ENCODE results near the gene ABCG4. TPM values are rescaled to one million over a fixed set of nuclear protein-coding genes. Genes with fewer than 3 reads are reported as not detected.

Gene ABCG4
- total and polyA plus RNA-seq, 11 donors = 0.25 to 2.1 (median 0.98) TPM

- no peaks in the 10 kb centered on the region for H3K27me3 ChIP-seq
- peaks cover 0 to 58% (median 14%) of the 10 kb centered on the region in 12 donors for H3K4me1 ChIP-seq
- TF ChIP-seq POLR2A (IDR thresholded peaks at IDR 0.05) (no peak), CTCF (IDR thresholded peaks at IDR 0.05) (no peak)
- H3K4me3 ChIP-seq = no peak overlapping the region
- H3K27ac ChIP-seq = no peak overlapping the region
- no peak for DNase-seq
- intact Hi-C loops (cut with DNase I) = loop anchor here in 1 of 10 donors (10.0 kb wide), 1 partner anchor 202 kb away; the partner anchor contains the start of gene MCAM
- no peaks in the 10 kb centered on the region for H3K9me3 ChIP-seq
- 88 to 94% (median 92%) methylated on average over 11 to 12 of the region's 12 CpGs for WGBS, 4 donors
- H3K36me3 ChIP-seq = peaks cover 0 to 72% (median 59%) of the 10 kb centered on the region in 9 donors
- no peak for ATAC-seq
Measured at GRCh38 chr11:119112314-119113020, 36.4 kb upstream of the ABCG4 start.

GRCh38 chr11:119113716-119114115 is 35.1 kb upstream of the ABCG4 start:
- peaks cover 0 to 80% (median 59%) of the 10 kb centered on the region in 9 donors for H3K36me3 ChIP-seq

GRCh38 chr11:119114351-119114750 is 34.5 kb upstream of the ABCG4 start:
- DNase-seq = no peak
- Histone ChIP-seq H3K4me1 (peaks cover 0 to 43% (median 2%) of the 10 kb centered on the region in 12 donors), H3K27me3 (no peaks in the 10 kb centered on the region), H3K27ac (peak overlapping the region in 2 of 12 donors; percentile 9 to 91), H3K4me3 (no peak overlapping the region), H3K36me3 (peaks cover 0 to 80% (median 59%) of the 10 kb centered on the region in 9 donors), H3K9me3 (no peaks in the 10 kb centered on the region)
- TF ChIP-seq CTCF (IDR thresholded peaks at IDR 0.05) (no peak), POLR2A (IDR thresholded peaks at IDR 0.05) (no peak)
- no peak for ATAC-seq
- intact Hi-C loops (cut with DNase I) = loop anchor here in 1 of 10 donors (10.0 kb wide), 1 partner anchor 200 kb away; the partner anchor contains the start of gene MCAM
- WGBS, 4 donors = 78 to 84% (median 82%) methylated on average over 5 of the region's 5 CpGs

More at GRCh38 chr11:119113716-119114115, 35.1 kb upstream of the ABCG4 start:
- H3K9me3 ChIP-seq = no peaks in the 10 kb centered on the region
- H3K27me3 ChIP-seq = no peaks in the 10 kb centered on the region
- peaks cover 0 to 50% (median 7%) of the 10 kb centered on the region in 12 donors for H3K4me1 ChIP-seq
- TF ChIP-seq CTCF (IDR thresholded peaks at IDR 0.05) = no peak
- TF ChIP-seq POLR2A (IDR thresholded peaks at IDR 0.05) = no peak
- H3K27ac ChIP-seq = no peak overlapping the region
- no peak for ATAC-seq
- no peak overlapping the region for H3K4me3 ChIP-seq
- no peak for DNase-seq
- intact Hi-C loops (cut with DNase I) = loop anchor here in 1 of 10 donors (10.0 kb wide), 1 partner anchor 201 kb away; the partner anchor contains the start of gene MCAM
- WGBS, 4 donors = 93 to 97% (median 95%) methylated on average over 5 to 9 of the region's 9 CpGs

- Histone ChIP-seq H3K9me3 (no peaks in the 10 kb centered on the region), H3K4me1 (peaks cover 0 to 34% (median 3%) of the 10 kb centered on the region in 12 donors), H3K27me3 (no peaks in the 10 kb centered on the region), H3K36me3 (peaks cover 0 to 71% (median 57%) of the 10 kb centered on the region in 9 donors), H3K27ac (peak overlapping the region in 5 of 12 donors; percentile 3 to 91 (median 42)), H3K4me3 (peak overlapping the region in 2 of 12 donors; percentile 23 to 37)
- TF ChIP-seq POLR2A (IDR thresholded peaks at IDR 0.05) = no peak
- no peak for TF ChIP-seq CTCF (IDR thresholded peaks at IDR 0.05)
- DNase-seq (peak; percentile 58 to 80 (median 65)), ATAC-seq (peak; percentile 37 to 72 (median 59))
- intact Hi-C loops (cut with DNase I) = loop anchor here in 1 of 10 donors (10.0 kb wide), 1 partner anchor 199 kb away; the partner anchor contains the start of gene MCAM
- WGBS, 4 donors = 71 to 76% (median 73%) methylated on average over 24 of the region's 24 CpGs
Measured at GRCh38 chr11:119115484-119116234, 33.2 kb upstream of the ABCG4 start.
